Left ventricle myocardium inferior (tissue), 1 donor: ENCODE data around the gene EXOG. TPM values are rescaled to one million over a fixed set of nuclear protein-coding genes. Genes with fewer than 3 reads are reported as not detected.

Experiments
- DNase-seq: peaks from one replicate; pipeline ENCODE4 v3.0.0-alpha.2; 2020
- H3K27ac ChIP-seq: fragments of 200-600 bp; replicated peaks from 2 replicates; pipeline ENCODE4 v1.8.0; 2021
- H3K27me3 ChIP-seq: fragments of 200-600 bp; 2 replicates; pipeline ENCODE4 v1.8.0; 2021; ENCODE audit warnings: low read depth
- H3K36me3 ChIP-seq: fragments of 200-600 bp; 2 replicates; pipeline ENCODE4 v1.8.0; 2021
- H3K4me1 ChIP-seq: fragments of 200-600 bp; 2 replicates; pipeline ENCODE4 v1.8.0; 2021
- H3K4me3 ChIP-seq: fragments of 200-600 bp; 2 replicates; pipeline ENCODE4 v1.8.0; 2021; ENCODE audit warnings: mild to moderate bottlenecking, moderate library complexity
- H3K9me3 ChIP-seq: fragments of 200-600 bp; replicated peaks from 2 replicates; pipeline ENCODE4 v1.8.0; 2021
- CTCF ChIP-seq: fragments of 200-600 bp; IDR thresholded peaks from 2 replicates; pipeline ENCODE4 v1.8.0; 2021; ENCODE audit warnings: antibody characterized with exemption, mild to moderate bottlenecking, borderline replicate concordance
- intact Hi-C: fragments of 100-400 bp; cut with micrococcal nuclease; formaldehyde crosslinking; loops from one replicate; pipeline ENCODE4 v1.11.0; 2022
- total RNA-seq: library from RNA; stranded (reverse); fragmentation: NEBNext Ultra II Directional; extraction: Animal tissue kit (Norgen Biotek cat#: 25700); gene quantifications from one replicate; pipeline ENCODE4 v1.2.1, GENCODE V29; 2021
- donor health status: DM: no; HTN: yes; CAD: no; lungs with severe emphysema.

EXOG gene
- total RNA-seq, 1 donor from 2014 or later: 27.9 TPM

GRCh38 chr3:38560996-38561717, 65.0 kb downstream of the EXOG start:
- intact Hi-C loops: no loop called here
- Histone ChIP-seq H3K27ac (no peak overlapping the region), H3K9me3 (no peaks in the 10 kb centered on the region), H3K36me3 (peaks cover 57% of the 10 kb centered on the region), H3K4me3 (no peak overlapping the region), H3K27me3 (no peaks in the 10 kb centered on the region), H3K4me1 (peaks cover 15% of the 10 kb centered on the region)
- no peak for DNase-seq
- no peak for TF ChIP-seq CTCF

- no peak for TF ChIP-seq CTCF
- peak overlapping the region; percentile 25 for H3K27ac ChIP-seq
- no peaks in the 10 kb centered on the region for H3K27me3 ChIP-seq
- intact Hi-C loops: no loop called here
- peaks cover 53% of the 10 kb centered on the region for H3K36me3 ChIP-seq
- H3K9me3 ChIP-seq: no peaks in the 10 kb centered on the region
- H3K4me1 ChIP-seq: peaks cover 15% of the 10 kb centered on the region
- no peak for DNase-seq
- no peak overlapping the region for H3K4me3 ChIP-seq
These were observed 65.8 kb downstream of the EXOG start for GRCh38 chr3:38561746-38562466.

GRCh38 chr3:38562467-38562925, 66.4 kb downstream of the EXOG start:
- Histone ChIP-seq H3K9me3 (no peaks in the 10 kb centered on the region), H3K27ac (no peak overlapping the region), H3K4me1 (peaks cover 19% of the 10 kb centered on the region), H3K27me3 (no peaks in the 10 kb centered on the region), H3K36me3 (peaks cover 47% of the 10 kb centered on the region), H3K4me3 (no peak overlapping the region)
- intact Hi-C loops: no loop called here
- TF ChIP-seq CTCF: no peak
- DNase-seq: no peak

- Histone ChIP-seq H3K4me3 (no peak overlapping the region), H3K9me3 (no peaks in the 10 kb centered on the region), H3K4me1 (peaks cover 22% of the 10 kb centered on the region), H3K27ac (no peak overlapping the region), H3K36me3 (peaks cover 40% of the 10 kb centered on the region), H3K27me3 (no peaks in the 10 kb centered on the region)
- intact Hi-C loops: no loop called here
- no peak for DNase-seq
- TF ChIP-seq CTCF: no peak
These were observed 67.1 kb downstream of the EXOG start for GRCh38 chr3:38563070-38563885.

- TF ChIP-seq CTCF: no peak
- Histone ChIP-seq H3K4me1 (peaks cover 22% of the 10 kb centered on the region), H3K9me3 (no peaks in the 10 kb centered on the region), H3K27ac (no peak overlapping the region), H3K36me3 (peaks cover 34% of the 10 kb centered on the region), H3K4me3 (no peak overlapping the region), H3K27me3 (no peaks in the 10 kb centered on the region)
- no peak for DNase-seq
- intact Hi-C loops: no loop called here
These were observed 67.7 kb downstream of the EXOG start for GRCh38 chr3:38563886-38564270.
